MV-4-11 (cell line): ENCODE results near the gene LUC7L.
A peak's percentile ranks its signal among the peaks of the same experiment; 100 is the strongest.
"Not testable (repeated sequence)": the region's sequence is repeated elsewhere in the genome, so short reads cannot be mapped to it uniquely, and the experiment has no call there.

Experiments
- DNase-seq: peaks from one replicate; lab custom pipeline; 2025; lab: John Stamatoyannopoulos, UW

The LUC7L gene

GRCh38 chr16:228852-229730 lies at the start of gene LUC7L:
Gene LUC7L, minus strand, starts transcription at chr16:229449. Its CDS starts 110 bp downstream, at chr16:229339.
- peak; percentile 75 for DNase-seq

GRCh38 chr16:278863-279366 lies 49.7 kb upstream of the LUC7L start:
- peak; percentile 34 for DNase-seq

- no peak for DNase-seq
Observed at GRCh38 chr16:276426-277077, 47.3 kb upstream of the LUC7L start.

GRCh38 chr16:275786-276232 lies 46.6 kb upstream of the LUC7L start, which contains the start of gene RGS11:
Gene RGS11, minus strand, starts transcription at chr16:275944. Its CDS starts 33 bp downstream, at chr16:275911.
- DNase-seq: no peak

GRCh38 chr16:275041-275641 lies 45.9 kb upstream of the LUC7L start:
- DNase-seq: no peak

- DNase-seq: no peak
Observed at GRCh38 chr16:273547-274421, 44.5 kb upstream of the LUC7L start.

- DNase-seq: no peak
Observed at GRCh38 chr16:272633-273546, 43.6 kb upstream of the LUC7L start.

- no peak for DNase-seq
Observed at GRCh38 chr16:270381-271255, 41.4 kb upstream of the LUC7L start.

GRCh38 chr16:269061-269796 lies 40.0 kb upstream of the LUC7L start:
- no peak for DNase-seq

GRCh38 chr16:268141-269053 lies 39.1 kb upstream of the LUC7L start:
- no peak for DNase-seq

GRCh38 chr16:267562-267961 lies 38.3 kb upstream of the LUC7L start:
- not testable (repeated sequence) for DNase-seq

- no peak for DNase-seq
Observed at GRCh38 chr16:266258-267164, 37.3 kb upstream of the LUC7L start.

GRCh38 chr16:265711-266110 lies 36.5 kb upstream of the LUC7L start:
- DNase-seq: no peak

GRCh38 chr16:265002-265529 lies 35.8 kb upstream of the LUC7L start:
- no peak for DNase-seq

- no peak for DNase-seq
Observed at GRCh38 chr16:264440-264951, 35.2 kb upstream of the LUC7L start.

GRCh38 chr16:263944-264343 lies 34.7 kb upstream of the LUC7L start:
- DNase-seq: no peak
